ENCODE results near the gene BLTP1.

BLTP1 gene

GRCh38 chr4:122146652-122147051 lies 5.5 kb upstream of the BLTP1 start:
- no peak for DNase-seq
- TF ChIP-seq POLR2A (IDR thresholded peaks at IDR 0.05; ENCODE audit: low read length) (no peak), GATA1 (IDR thresholded peaks at IDR 0.05; ENCODE audit: low read depth, low read length) (no peak)

DNA sequence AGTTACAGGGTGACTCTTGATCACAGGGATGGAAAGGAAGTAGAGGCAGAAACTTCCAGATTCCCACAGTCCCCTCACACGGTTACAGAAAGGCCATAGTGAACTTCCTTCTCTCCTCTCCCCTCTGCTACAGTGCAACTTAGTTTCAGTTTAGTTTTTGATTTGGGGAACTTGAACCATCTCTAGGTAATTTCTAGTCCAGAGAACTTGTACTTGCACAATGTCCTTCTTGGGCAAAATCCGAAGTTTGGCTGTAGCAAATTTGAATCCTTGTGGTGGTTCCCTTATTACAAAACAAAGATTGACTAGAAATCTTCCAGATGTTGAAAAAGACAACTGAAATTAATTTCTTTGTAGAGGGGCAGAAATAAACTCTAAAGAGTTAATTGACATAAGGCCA lies 1.2 kb upstream of the BLTP1 start:
- no peak for DNase-seq
- no peak for TF ChIP-seq GATA1 (IDR thresholded peaks at IDR 0.05; ENCODE audit: low read depth, low read length)
- no peak for TF ChIP-seq POLR2A (IDR thresholded peaks at IDR 0.05; ENCODE audit: low read length)

DNA sequence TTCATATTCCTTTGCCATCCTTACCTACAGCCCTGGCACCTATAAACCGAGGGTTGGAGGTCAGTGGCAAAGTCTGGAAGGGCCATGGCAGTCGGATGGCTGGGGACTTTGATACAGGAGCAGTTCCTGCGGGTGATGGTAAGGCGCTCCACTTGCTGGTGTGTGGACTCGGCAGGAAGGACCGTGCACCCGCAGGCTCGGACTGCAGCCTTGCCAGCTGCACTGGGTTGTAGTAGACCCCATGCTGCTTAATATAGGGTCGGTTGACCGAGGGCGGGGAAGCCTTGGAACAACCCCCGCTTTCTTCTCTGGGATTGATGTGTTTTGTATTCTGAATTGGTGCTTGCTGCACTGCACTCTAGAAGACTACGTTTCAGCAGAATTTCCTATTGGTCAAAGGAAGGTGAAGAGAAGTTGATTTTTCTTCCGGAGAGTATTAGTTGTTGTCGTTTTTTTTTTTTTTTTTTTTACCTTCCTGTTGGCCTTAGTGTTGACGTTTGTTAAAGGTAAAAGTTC lies 638 bp downstream of the BLTP1 start:
- DNase-seq: peak; percentile 65 to 72
- TF ChIP-seq POLR2A (IDR thresholded peaks at IDR 0.05; ENCODE audit: low read length) (no peak), GATA1 (IDR thresholded peaks at IDR 0.05; ENCODE audit: low read depth, low read length) (no peak)

GRCh38 chr4:122156819-122157218 lies 4.7 kb downstream of the BLTP1 start:
- no peak for TF ChIP-seq POLR2A (IDR thresholded peaks at IDR 0.05; ENCODE audit: low read length)
- no peak for TF ChIP-seq GATA1 (IDR thresholded peaks at IDR 0.05; ENCODE audit: low read depth, low read length)
- DNase-seq: no peak

GRCh38 chr4:122163301-122163700 lies 11.2 kb downstream of the BLTP1 start:
- DNase-seq: no peak
- TF ChIP-seq POLR2A (IDR thresholded peaks at IDR 0.05; ENCODE audit: low read length): no peak
- no peak for TF ChIP-seq GATA1 (IDR thresholded peaks at IDR 0.05; ENCODE audit: low read depth, low read length)

GRCh38 chr4:122163767-122164166 lies 11.6 kb downstream of the BLTP1 start:
- no peak for DNase-seq
- TF ChIP-seq GATA1 (IDR thresholded peaks at IDR 0.05; ENCODE audit: low read depth, low read length) (no peak), POLR2A (IDR thresholded peaks at IDR 0.05; ENCODE audit: low read length) (no peak)

GRCh38 chr4:122167369-122167768 lies 15.2 kb downstream of the BLTP1 start:
- TF ChIP-seq POLR2A (IDR thresholded peaks at IDR 0.05; ENCODE audit: low read length): no peak
- no peak for TF ChIP-seq GATA1 (IDR thresholded peaks at IDR 0.05; ENCODE audit: low read depth, low read length)
- no peak for DNase-seq

- TF ChIP-seq POLR2A (IDR thresholded peaks at IDR 0.05; ENCODE audit: low read length) (no peak), GATA1 (IDR thresholded peaks at IDR 0.05; ENCODE audit: low read depth, low read length) (no peak)
- peak in 1 of 2 experiments; percentile 6 for DNase-seq
These were observed 18.6 kb downstream of the BLTP1 start for GRCh38 chr4:122170775-122171174.

- TF ChIP-seq POLR2A (IDR thresholded peaks at IDR 0.05; ENCODE audit: low read length) (no peak), GATA1 (IDR thresholded peaks at IDR 0.05; ENCODE audit: low read depth, low read length) (no peak)
- no peak for DNase-seq
These were observed 19.2 kb downstream of the BLTP1 start for GRCh38 chr4:122171323-122171722.

DNA sequence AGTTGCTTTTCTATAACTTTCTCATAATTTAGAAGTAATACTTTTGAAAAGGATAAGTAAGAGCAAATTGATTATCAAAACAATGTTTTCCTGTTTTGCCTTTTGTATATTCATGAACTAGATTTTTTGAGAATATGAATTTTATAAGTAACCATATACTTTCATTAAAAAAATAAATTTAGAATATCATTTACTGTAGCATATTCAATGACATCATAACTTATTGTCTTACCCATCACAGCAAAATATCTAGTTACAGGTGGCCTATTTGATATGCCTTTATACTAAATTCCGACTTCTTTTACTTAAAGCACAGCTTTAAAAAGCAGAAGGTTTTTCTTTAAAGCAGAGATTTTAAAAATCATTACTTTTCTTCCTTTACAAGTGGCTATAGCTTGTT lies 20.1 kb downstream of the BLTP1 start:
- DNase-seq: no peak
- TF ChIP-seq GATA1 (IDR thresholded peaks at IDR 0.05; ENCODE audit: low read depth, low read length): no peak
- no peak for TF ChIP-seq POLR2A (IDR thresholded peaks at IDR 0.05; ENCODE audit: low read length)

- no peak for DNase-seq
- TF ChIP-seq POLR2A (IDR thresholded peaks at IDR 0.05; ENCODE audit: low read length) (no peak), GATA1 (IDR thresholded peaks at IDR 0.05; ENCODE audit: low read depth, low read length) (no peak)
These were observed 26.8 kb downstream of the BLTP1 start for GRCh38 chr4:122178961-122179360.

DNA sequence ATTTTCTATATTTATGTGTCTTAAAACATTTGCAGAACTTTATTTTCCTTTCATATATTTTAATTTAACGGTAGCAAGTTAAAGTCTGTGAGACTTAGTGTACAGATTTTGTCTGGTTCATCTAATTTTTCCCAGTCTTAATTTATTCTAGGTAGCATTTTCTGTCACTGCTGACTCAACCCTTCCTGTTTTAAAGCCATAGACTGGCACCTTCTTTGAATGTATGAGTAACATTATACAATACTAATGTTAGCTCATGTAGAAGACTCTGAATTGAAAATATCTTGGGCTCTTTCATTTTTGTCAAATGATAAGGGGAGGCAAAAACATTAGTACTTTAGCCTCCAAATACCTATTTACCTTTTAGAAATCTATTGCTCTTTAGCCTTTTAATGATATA lies 43.6 kb downstream of the BLTP1 start:
- no peak for TF ChIP-seq GATA1 (IDR thresholded peaks at IDR 0.05; ENCODE audit: low read depth, low read length)
- no peak for TF ChIP-seq POLR2A (IDR thresholded peaks at IDR 0.05; ENCODE audit: low read length)
- no peak for DNase-seq

Data from erythroblast (primary cell).